Right hindlimb (tissue), 1 donor: ENCODE results near the gene VIPAS39.
"Not testable (repeated sequence)": the region's sequence is repeated elsewhere in the genome, so short reads cannot be mapped to it uniquely, and the experiment has no call there.

Experiments
- DNase-seq: peaks from one replicate; pipeline ENCODE4 v3.0.0-alpha.2; 2018

Gene VIPAS39

GRCh38 chr14:77469539-77469938 lies 12.1 kb upstream of the VIPAS39 start:
- no peak for DNase-seq

GRCh38 chr14:77469067-77469505 lies 11.7 kb upstream of the VIPAS39 start:
- DNase-seq = no peak

- DNase-seq = no peak
These were observed 10.4 kb upstream of the VIPAS39 start for GRCh38 chr14:77467801-77468200.

GRCh38 chr14:77459072-77459723 lies 1.8 kb upstream of the VIPAS39 start:
- DNase-seq = peak; percentile 54

GRCh38 chr14:77458249-77458950 lies 999 bp upstream of the VIPAS39 start:
- no peak for DNase-seq

- DNase-seq = no peak
These were observed 283 bp downstream of the VIPAS39 start for GRCh38 chr14:77457115-77457521.

GRCh38 chr14:77455966-77456640 lies 1.3 kb downstream of the VIPAS39 start:
- DNase-seq = no peak

- DNase-seq = no peak
These were observed 15.2 kb downstream of the VIPAS39 start for GRCh38 chr14:77442196-77442595.

- DNase-seq = no peak
These were observed 17.5 kb downstream of the VIPAS39 start for GRCh38 chr14:77439861-77440260.

- DNase-seq = no peak
These were observed 18.8 kb downstream of the VIPAS39 start for GRCh38 chr14:77438596-77438995.

- no peak for DNase-seq
These were observed 21.4 kb downstream of the VIPAS39 start for GRCh38 chr14:77436042-77436441.

- no peak for DNase-seq
These were observed 31.0 kb downstream of the VIPAS39 start for GRCh38 chr14:77426396-77426795.

GRCh38 chr14:77424862-77425261 lies 32.5 kb downstream of the VIPAS39 start:
- no peak for DNase-seq

- no peak for DNase-seq
These were observed 34.0 kb downstream of the VIPAS39 start, which contains the start of gene NOXRED1 for GRCh38 chr14:77423423-77423822. NOXRED1 (minus strand) TSS chr14:77423523; CDS start chr14:77422889, 634 bp downstream.

GRCh38 chr14:77421201-77421600 lies 36.2 kb downstream of the VIPAS39 start:
- DNase-seq = no peak

GRCh38 chr14:77416836-77417235 lies 40.6 kb downstream of the VIPAS39 start:
- DNase-seq = no peak

GRCh38 chr14:77416098-77416497 lies 41.3 kb downstream of the VIPAS39 start:
- not testable (repeated sequence) for DNase-seq

GRCh38 chr14:77415403-77416030 lies 41.9 kb downstream of the VIPAS39 start:
- DNase-seq = not testable (repeated sequence)

GRCh38 chr14:77409131-77409533 lies 48.3 kb downstream of the VIPAS39 start:
- DNase-seq = no peak

- DNase-seq = no peak
These were observed 50.2 kb downstream of the VIPAS39 start for GRCh38 chr14:77407158-77407557.

GRCh38 chr14:77406718-77407117 lies 50.7 kb downstream of the VIPAS39 start:
- no peak for DNase-seq

- no peak for DNase-seq
These were observed 51.3 kb downstream of the VIPAS39 start for GRCh38 chr14:77406086-77406485.

GRCh38 chr14:77403768-77404167 lies 53.6 kb downstream of the VIPAS39 start:
- DNase-seq = no peak
